Measurements from ENCODE around the gene DBF4B. TPM values are rescaled to one million over a fixed set of nuclear protein-coding genes. Genes with fewer than 3 reads are reported as not detected.

Gene DBF4B
- total and polyA plus RNA-seq, 10 of the 15 experiments (the other 5 are each of a cell fraction or from before 2014, with no cell fraction given), result 2.4 to 24.6 (median 16.9) TPM

- RAD21 ChIA-PET (ENCODE audit: unreplicated experiment), result no interaction called here
- intact Hi-C loops (cut with micrococcal nuclease; ENCODE audit: unreplicated experiment), result no loop called here
- TF ChIP-seq ZBTB33 (IDR thresholded peaks at IDR 0.05), result no peak
- in situ Hi-C loops (cut with MboI), result no loop called here
- no peak within 1 kb of the TSS for H3K4me3 ChIP-seq
- no peak for FAIRE-seq
- H3K79me2 ChIP-seq (ENCODE audit: control insufficient read depth, insufficient read depth, low read length), result no peaks in the 10 kb centered on the region
- H2AFZ ChIP-seq (ENCODE audit: control insufficient read depth, low read depth, low read length), result no peak within 1 kb of the TSS
- WGBS (ENCODE audit: insufficient coverage, insufficient replicate concordance, low lambda C conversion rate, missing lambda C conversion rate), result 17% methylated on average over 27 of the region's 74 CpGs
- no peak for DNase-seq (ENCODE audit: low read depth, low spot score)
- no peak for ATAC-seq
- CTCF ChIA-PET, result no interaction called here
- no peaks in the 10 kb centered on the region for H4K20me1 ChIP-seq (ENCODE audit: control insufficient read depth, insufficient read depth)
- H3K9me3 ChIP-seq (replicated peaks; ENCODE audit: control insufficient read depth, insufficient read depth, low read length), result no peaks in the 10 kb centered on the region
- H3K27ac ChIP-seq (ENCODE audit: control insufficient read depth, insufficient read depth), result no peak within 1 kb of the TSS
- H3K36me3 ChIP-seq (ENCODE audit: control insufficient read depth in 2 of 2, insufficient read depth in 2 of 2, low read length in 1 of 2), result no peaks in the 10 kb centered on the region
- SMC1A ChIA-PET (ENCODE audit: uncharacterized antibody, unreplicated experiment), result no interaction called here
- H3K27me3 ChIP-seq (replicated peaks in 1 of 2; ENCODE audit: control insufficient read depth in 2 of 2, insufficient read depth in 2 of 2, low read length in 1 of 2), result peaks cover 1 to 4% of the 10 kb centered on the region in 2 experiments; a peak in 3 of 4 replicates
- H3K4me1 ChIP-seq (ENCODE audit: control insufficient read depth, insufficient read depth, low read length), result no peaks in the 10 kb centered on the region
- POLR2A ChIA-PET, result no interaction called here
- no peak within 1 kb of the TSS for H3K4me2 ChIP-seq (ENCODE audit: control insufficient read depth, insufficient read depth)
- H3K9ac ChIP-seq (ENCODE audit: control insufficient read depth, insufficient read depth, low read length), result no peak within 1 kb of the TSS
- BruUV-seq (replicated peaks), result no TSS peak
Measured at GRCh38 chr17:44758414-44759085, 50.1 kb downstream of the DBF4B start, which contains the start of gene ADAM11. Gene ADAM11, plus strand, starts transcription at chr17:44758988. Its CDS starts 212 bp downstream, at chr17:44759200.

- FAIRE-seq (no peak), ATAC-seq (no peak), DNase-seq (ENCODE audit: low read depth, low spot score) (no peak)
- Histone ChIP-seq H3K36me3 (ENCODE audit: control insufficient read depth in 2 of 2, insufficient read depth in 2 of 2, low read length in 1 of 2) (no peaks in the 10 kb centered on the region), H3K79me2 (ENCODE audit: control insufficient read depth, insufficient read depth, low read length) (no peaks in the 10 kb centered on the region), H3K27me3 (replicated peaks in 1 of 2; ENCODE audit: control insufficient read depth in 2 of 2, insufficient read depth in 2 of 2, low read length in 1 of 2) (peaks cover 1 to 4% of the 10 kb centered on the region in 2 experiments; a peak in 3 of 4 replicates), H3K27ac (ENCODE audit: control insufficient read depth, insufficient read depth) (no peak overlapping the region), H3K9me3 (replicated peaks; ENCODE audit: control insufficient read depth, insufficient read depth, low read length) (no peaks in the 10 kb centered on the region), H4K20me1 (ENCODE audit: control insufficient read depth, insufficient read depth) (no peaks in the 10 kb centered on the region), H3K9ac (ENCODE audit: control insufficient read depth, insufficient read depth, low read length) (no peak overlapping the region), H3K4me3 (no peak overlapping the region), H3K4me2 (ENCODE audit: control insufficient read depth, insufficient read depth) (no peak overlapping the region), H3K4me1 (ENCODE audit: control insufficient read depth, insufficient read depth, low read length) (no peaks in the 10 kb centered on the region), H2AFZ (ENCODE audit: control insufficient read depth, low read depth, low read length) (no peak overlapping the region)
- ChIA-PET POLR2A (no interaction called here), CTCF (no interaction called here), SMC1A (ENCODE audit: uncharacterized antibody, unreplicated experiment) (no interaction called here), RAD21 (ENCODE audit: unreplicated experiment) (no interaction called here)
- peak; percentile 29 for TF ChIP-seq SUZ12 (IDR thresholded peaks at IDR 0.05; ENCODE audit: unreplicated experiment)
- TF ChIP-seq MYC (IDR thresholded peaks at IDR 0.05; ENCODE audit: insufficient read depth, insufficient read length, insufficient replicate concordance, low read length, severe bottlenecking), result no peak
- BruUV-seq (replicated peaks), result no TSS peak
- in situ Hi-C loops (cut with MboI), result no loop called here
- intact Hi-C loops (cut with micrococcal nuclease; ENCODE audit: unreplicated experiment), result no loop called here
- WGBS (ENCODE audit: insufficient coverage, insufficient replicate concordance, low lambda C conversion rate, missing lambda C conversion rate), result 12% methylated on average over 39 of the region's 60 CpGs
Measured at GRCh38 chr17:44759086-44759915, 50.8 kb downstream of the DBF4B start.

All from GM12878 (cell line).